Mononuclear cell (primary cell): ENCODE results near the gene REG4. TPM values are rescaled to one million over a fixed set of nuclear protein-coding genes. Genes with fewer than 3 reads are reported as not detected.
"Not testable (repeated sequence)": the region's sequence is repeated elsewhere in the genome, so short reads cannot be mapped to it uniquely, and the experiment has no call there.

Experiments
- H3K27me3 ChIP-seq: 2 replicates; pipeline ENCODE4 v1.6.0; 2011; ENCODE audit warnings: low read length, control low read depth; ENCODE audit not compliant: insufficient read depth
- H3K4me1 ChIP-seq: 2 replicates; pipeline ENCODE4 v1.5.1; 2011; ENCODE audit warnings: mild to moderate bottlenecking, low read length, control low read depth; ENCODE audit not compliant: insufficient read depth
- H3K4me3 ChIP-seq: 2 replicates; pipeline ENCODE4 v1.5.1; 2011; ENCODE audit warnings: mild to moderate bottlenecking, low read length, moderate library complexity
- H3K9me3 ChIP-seq: 2 replicates; pipeline ENCODE4 v1.5.1; 2011; ENCODE audit warnings: low read depth, mild to moderate bottlenecking, control low read depth, low read length
- total RNA-seq: library from RNA; depleted of rRNA; stranded (reverse); fragments of >200 nt; gene quantifications from one replicate; pipeline ENCODE4 v1.2.3, GENCODE V29; 2012

REG4 gene
- total RNA-seq, 1 donor, result 0.52 TPM

DNA sequence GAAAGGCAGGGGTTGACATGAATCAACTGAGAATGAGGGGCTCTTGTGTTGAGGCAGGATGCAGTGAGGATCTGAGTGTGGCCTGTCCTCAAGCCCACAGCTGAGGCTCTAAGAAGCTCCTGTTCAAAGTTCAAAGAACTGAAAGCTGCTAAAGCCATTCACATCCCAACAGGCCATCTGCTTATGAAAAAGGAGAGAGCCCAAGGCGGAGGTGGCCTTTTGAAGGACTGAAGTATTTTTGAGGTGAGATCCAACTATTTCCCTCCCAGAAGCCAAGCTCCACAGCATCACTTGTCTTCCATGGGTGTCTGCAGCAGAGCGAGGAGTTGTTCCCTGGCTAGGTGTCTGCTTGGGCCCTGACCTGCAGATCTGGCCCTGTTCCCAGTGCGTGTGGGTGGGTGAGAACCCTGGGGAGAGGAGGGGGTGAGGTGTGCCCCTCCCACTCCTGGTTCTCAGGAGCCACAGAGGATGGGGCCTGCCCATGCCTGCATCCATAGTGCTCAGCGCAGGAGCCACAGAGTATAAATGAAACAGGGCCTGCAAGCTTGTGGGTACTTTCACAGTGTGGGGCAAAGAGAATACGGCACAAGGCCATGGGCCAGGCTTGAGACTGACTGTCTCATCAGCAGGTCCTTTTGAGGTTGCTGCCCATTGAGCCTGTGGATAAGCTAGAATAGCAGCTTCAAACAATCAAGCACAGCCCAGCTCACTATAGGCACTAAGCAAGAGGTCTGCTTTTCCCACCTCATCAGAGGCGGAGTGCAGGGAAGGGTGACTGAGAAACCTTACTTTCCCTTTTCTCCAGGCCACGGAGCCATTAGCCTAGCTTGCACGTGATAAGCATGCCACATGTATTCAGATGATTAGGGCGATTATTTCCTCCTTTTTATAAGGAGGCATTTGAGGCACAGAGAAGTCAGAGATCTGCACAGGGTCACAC is 15.7 kb downstream of the REG4 start:
- Histone ChIP-seq H3K4me1 (no peaks in the 10 kb centered on the region), H3K27me3 (no peaks in the 10 kb centered on the region), H3K4me3 (no peak overlapping the region), H3K9me3 (no peaks in the 10 kb centered on the region)

DNA sequence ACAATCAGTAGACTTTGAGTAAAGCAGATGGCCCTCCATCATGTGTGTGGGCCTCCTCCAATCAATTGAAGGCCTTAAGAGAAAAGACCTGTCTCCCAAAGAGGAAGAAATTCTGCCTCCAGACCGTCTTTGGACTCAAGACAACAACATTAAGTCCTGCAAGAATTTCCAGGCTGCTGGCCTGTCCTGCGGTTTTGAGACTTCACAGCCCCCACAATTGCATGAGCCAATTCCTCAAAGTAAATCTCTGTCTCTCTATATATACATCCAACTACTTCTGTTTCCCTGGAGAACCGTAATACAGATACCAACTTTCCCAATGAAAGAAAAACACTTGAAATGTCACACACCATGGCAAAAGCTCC is 16.4 kb downstream of the REG4 start:
- H3K4me1 ChIP-seq, result no peaks in the 10 kb centered on the region
- H3K9me3 ChIP-seq, result no peaks in the 10 kb centered on the region
- H3K4me3 ChIP-seq, result no peak overlapping the region
- H3K27me3 ChIP-seq, result no peaks in the 10 kb centered on the region

DNA sequence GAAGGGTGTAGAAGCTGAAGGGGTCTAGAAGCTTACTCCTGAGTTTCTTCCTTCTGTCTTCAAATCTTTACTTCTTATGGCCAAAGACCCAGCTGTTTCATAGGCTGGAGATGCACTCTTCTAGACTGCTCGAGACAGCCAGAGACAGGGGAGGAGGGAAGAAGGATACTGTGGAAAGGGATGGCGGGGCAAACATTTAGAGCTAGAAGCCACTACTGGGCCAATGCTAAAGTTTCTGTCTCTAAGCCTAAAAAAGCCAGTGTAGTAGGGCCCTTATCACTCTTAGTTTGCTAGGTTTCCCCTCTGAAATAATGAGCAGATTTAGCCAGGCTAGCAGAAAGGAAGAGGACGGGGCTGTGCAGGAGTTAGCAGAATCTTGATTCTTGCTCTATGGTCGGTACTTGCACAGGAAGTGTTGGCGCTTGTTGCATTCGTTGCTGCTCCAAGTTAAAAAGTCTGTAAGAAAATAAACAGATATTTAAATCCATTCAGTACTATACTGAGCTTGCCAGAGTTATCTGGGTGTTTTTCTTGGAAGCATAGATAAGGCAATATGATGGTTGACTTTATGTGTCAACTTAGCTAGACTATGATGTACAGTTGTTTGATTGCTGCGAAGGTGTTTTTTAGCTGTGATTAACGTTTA is 16.9 kb downstream of the REG4 start:
- no peak overlapping the region for H3K4me3 ChIP-seq
- no peaks in the 10 kb centered on the region for H3K27me3 ChIP-seq
- no peaks in the 10 kb centered on the region for H3K9me3 ChIP-seq
- no peaks in the 10 kb centered on the region for H3K4me1 ChIP-seq

DNA sequence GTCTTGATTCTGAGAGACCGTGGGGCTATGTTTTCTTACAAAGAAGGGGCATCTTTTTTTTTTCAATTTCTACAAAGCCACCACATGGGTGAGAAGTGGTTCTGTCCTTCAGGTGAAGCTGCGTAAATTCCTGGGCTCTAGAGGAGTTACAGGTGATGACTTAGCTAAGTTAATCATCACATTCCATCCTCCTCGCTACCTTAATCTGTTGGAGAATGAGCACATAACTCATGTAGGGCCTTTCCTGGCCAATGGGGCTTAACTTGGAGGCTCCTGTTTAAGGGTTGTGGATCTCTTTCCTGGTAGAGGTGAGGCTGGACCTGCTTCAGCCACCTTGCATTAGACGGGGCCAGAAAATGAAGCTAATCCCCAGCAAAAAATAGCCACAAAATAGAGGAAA is 19.9 kb downstream of the REG4 start:
- H3K4me1 ChIP-seq, result peaks cover 3% of the 10 kb centered on the region
- H3K9me3 ChIP-seq, result no peaks in the 10 kb centered on the region
- no peak overlapping the region for H3K4me3 ChIP-seq

DNA sequence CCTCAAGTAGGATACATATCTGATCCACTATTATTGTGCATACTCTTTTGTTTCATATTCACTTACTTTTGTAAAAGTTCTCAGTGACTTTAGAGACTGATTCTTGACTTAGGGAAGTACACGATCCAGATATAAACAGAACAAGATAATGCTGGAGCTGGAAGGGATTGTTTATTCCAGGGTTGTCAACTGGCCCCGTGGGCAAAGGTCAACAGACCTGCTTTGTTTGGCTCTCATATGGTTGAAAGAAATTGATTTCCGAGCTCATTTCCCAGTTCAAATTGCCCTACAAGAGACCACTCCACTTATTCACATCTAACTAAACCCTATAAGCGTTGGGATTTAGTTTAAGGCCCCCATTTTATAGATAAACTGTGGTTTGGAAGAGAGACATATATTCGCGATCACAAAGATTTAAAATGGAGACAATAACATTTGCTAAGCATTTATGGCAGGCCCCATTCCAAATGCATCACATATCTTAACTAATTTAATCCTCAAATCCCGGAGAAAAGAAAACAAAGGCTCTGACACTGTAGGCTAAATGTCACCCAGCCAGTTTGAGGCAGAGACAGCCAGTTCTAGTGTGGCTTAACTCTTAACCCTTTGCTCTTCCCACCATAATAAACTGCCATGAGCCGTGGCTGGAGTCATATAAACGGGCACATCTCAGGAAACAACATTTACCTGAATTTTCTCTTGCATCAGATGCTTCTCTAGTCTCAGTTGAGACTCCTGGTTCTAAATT is 20.6 kb downstream of the REG4 start:
- Histone ChIP-seq H3K4me1 (peaks cover 7% of the 10 kb centered on the region), H3K27me3 (no peaks in the 10 kb centered on the region), H3K9me3 (no peaks in the 10 kb centered on the region), H3K4me3 (no peak overlapping the region)

More for the DNA sequence above, 19.9 kb downstream of the REG4 start:
- no peaks in the 10 kb centered on the region for H3K27me3 ChIP-seq

DNA sequence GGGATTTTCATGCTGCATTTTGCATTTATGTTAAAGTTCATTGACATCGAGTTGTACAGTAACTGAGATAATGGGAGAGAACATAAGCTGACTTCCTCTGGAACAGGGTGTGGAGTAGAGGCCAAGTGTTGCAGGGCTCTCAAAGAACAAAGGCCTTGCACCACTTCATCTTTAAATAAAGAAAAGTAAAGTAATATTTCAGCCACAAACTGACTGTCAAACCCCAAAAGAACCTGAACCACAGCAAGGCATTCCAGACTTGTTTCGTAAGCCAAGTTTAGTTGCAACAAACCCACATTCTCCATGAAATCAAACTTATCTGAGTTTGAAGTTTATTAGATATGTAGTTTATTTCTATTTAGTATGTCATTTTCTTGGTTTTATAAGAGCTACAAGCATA is 23.5 kb downstream of the REG4 start:
- Histone ChIP-seq H3K4me3 (no peak overlapping the region), H3K4me1 (peaks cover 34% of the 10 kb centered on the region), H3K9me3 (no peaks in the 10 kb centered on the region), H3K27me3 (no peaks in the 10 kb centered on the region)

DNA sequence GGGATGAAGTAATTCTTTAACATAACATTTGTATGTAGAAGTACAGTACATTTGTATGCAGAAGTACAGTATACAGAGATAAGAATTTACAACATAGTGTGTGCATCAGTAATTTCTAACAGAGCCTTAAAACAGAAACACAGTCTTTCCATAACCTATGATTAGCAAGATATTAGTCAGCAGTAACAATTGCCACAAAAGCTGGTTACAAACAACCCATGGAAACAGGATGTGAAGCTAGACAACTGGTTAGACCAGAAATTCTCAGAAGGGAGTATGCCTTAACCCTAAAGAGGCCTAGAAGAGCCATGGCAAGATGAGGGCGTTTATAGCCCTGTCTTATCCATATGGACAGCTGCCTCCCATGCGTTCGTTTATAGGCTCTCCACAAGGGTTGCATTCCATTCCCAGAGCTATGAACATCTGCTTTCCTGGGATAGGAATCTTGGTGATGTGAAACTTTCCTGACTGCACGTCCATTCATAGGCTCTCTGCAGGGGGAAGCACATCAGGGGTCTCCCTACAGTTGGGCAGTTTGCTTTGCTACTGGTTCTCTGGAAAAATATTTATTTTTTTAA is 24.7 kb downstream of the REG4 start:
- H3K9me3 ChIP-seq, H3K27me3 ChIP-seq, H3K4me3 ChIP-seq: not testable (repeated sequence)
- peaks cover 37% of the 10 kb centered on the region for H3K4me1 ChIP-seq

DNA sequence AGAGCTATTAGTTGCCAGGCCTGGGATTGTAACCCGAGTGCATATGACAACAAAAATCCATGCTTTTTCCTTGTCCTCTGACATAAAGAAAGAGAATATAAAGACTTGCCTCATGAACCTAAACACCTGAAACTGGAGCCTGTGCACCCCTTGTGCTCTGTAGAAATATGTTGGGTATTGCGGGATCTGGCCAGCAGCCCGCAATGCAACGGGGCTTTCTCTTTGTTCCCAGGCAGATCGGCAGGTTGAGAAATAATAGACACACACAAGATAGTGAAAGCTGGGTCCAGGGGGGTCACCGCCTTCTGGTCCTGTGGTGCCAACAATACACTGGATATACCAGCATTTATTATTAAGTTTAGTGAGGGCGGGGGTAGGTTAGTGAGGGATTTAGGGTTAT is 25.2 kb downstream of the REG4 start:
- not testable (repeated sequence) for H3K4me3 ChIP-seq, H3K9me3 ChIP-seq, H3K27me3 ChIP-seq
- H3K4me1 ChIP-seq, result peaks cover 37% of the 10 kb centered on the region

DNA sequence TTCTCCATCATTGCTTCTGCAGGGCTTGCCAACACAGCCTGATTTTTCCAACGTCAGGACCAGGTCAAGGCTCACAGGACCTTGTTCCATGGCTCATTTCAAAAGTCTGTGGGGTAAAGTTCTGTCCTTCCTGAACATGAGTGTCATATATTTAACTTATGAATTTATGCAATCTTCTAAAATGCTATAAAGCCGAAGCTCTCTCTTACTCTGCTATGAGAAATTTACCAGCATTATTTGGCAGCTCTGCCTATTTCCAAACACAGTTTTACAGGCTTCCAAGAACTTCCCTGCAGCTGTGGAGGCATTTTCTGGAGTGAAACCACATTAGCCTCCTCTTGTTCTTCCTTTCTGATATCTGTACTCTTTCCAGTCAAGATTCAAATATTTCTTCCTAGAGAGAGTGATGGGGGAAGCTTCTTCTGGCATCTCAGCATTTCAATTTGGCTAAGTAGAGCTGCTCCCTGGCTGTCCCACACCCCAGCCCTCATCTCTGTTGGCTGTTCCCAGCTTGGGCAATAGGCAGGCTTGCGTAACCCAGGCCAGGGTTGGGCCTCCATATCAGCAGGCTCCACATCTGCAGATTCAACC is 27.0 kb downstream of the REG4 start:
- Histone ChIP-seq H3K4me3 (no peak overlapping the region), H3K9me3 (no peaks in the 10 kb centered on the region), H3K4me1 (peaks cover 37% of the 10 kb centered on the region), H3K27me3 (no peaks in the 10 kb centered on the region)

DNA sequence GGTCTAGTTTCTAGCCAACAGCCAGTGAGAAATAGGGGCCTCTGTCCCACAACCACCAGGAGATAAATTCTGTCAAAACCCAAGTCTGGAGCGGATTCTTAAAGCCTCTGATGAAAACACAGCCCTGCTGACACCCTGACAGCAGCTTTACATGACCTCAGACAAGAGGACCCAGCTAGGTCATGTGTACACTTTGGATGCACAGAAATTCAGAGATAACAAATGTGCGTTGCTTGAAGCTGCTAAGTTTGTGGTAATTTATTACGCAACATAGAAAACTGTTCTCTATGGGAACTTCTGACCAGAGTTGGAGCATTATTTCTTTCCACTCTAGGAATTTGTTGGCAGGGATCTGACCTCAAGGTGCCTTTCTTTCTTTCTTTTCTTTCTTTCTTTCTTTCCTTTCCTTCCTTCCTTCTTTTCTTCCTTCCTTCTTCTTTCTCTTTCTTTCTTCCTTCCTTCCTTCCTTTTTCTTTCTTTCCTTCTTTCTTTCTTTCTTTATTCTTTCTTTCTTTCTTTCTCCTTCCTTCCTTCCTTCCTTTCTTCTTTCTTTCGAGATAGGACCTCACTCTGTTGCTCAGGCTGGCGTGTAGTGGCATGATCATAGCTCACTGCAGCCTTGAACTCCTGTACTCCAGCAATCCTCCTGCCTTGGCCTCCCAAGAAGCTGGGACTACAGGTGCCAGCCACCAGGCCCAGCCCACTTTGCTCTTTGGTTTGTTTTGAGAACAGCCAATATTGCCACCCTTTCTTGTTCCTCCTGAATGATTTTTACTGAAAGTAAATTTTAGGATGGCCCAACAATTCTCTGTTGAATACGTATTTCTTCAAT is 27.7 kb downstream of the REG4 start:
- Histone ChIP-seq H3K9me3 (no peaks in the 10 kb centered on the region), H3K4me1 (peaks cover 37% of the 10 kb centered on the region), H3K4me3 (no peak overlapping the region), H3K27me3 (no peaks in the 10 kb centered on the region)

DNA sequence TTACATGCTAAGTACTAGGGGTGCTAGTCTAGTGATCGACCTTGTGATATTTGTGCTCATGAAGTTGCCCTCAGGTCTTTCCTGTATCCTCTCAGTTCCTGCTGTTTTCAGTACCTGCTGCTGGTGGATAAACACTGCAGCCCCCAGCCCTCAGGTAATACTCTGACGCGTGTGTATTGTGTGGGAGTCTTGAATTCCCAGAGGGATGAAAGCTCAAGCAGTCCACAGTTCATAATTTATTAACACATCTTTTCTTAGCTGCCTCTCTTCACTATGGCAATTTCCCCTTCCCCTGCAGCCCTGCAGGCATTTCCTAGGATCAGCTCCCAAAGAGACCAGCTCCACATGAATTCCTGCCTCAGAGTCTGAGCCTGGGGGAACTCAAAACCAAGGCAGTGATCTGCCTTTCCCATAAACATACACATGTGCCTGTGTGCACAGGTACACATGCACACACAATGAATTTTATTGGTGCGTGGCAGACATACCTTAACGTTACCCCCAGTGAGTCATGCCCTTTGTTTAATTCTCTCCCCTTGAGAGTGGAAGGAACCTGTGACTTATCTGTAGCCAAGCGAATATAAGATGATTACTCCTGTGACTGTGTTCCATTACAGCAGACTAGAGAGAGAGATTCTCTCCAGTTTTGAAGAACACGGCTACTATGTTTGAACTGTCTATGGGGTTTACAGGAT is 28.5 kb downstream of the REG4 start:
- no peaks in the 10 kb centered on the region for H3K9me3 ChIP-seq
- no peaks in the 10 kb centered on the region for H3K27me3 ChIP-seq
- no peak overlapping the region for H3K4me3 ChIP-seq
- H3K4me1 ChIP-seq, result peaks cover 37% of the 10 kb centered on the region

DNA sequence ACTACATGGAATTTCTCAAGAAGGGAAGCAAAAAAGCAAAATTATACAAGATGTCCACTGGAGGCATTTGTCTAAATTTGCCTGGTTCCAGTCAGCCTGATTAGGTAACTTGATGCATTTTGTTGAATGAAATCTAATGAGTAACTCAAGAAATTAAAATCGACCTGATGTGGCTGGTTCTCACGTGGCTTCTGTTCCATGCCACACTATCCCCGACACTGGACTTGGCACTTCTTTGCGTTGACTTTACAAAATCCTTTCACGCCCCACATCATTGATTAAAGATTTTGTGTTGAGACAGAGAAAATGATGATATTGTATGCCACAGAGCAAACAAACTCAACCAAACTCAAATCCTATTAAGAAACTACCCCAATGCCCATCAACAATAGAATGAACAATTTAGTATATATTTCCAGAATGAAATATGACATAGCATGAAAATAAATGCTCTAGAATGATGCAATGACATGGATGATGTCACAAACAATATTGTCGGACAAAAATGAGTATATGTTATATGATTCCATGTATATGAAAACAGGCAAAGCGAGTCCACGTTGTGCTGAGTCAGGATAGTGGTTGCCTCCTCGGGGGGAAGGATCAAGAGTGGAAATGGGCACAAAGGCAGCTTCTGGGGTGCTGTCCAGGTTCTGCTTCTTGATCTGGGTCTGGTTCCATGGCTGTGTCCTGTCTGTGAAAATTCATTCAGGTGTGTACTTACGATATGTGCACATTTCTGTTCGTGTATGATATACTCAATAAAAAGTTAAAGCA is 29.6 kb downstream of the REG4 start:
- peaks cover 34% of the 10 kb centered on the region for H3K4me1 ChIP-seq
- no peaks in the 10 kb centered on the region for H3K9me3 ChIP-seq
- no peaks in the 10 kb centered on the region for H3K27me3 ChIP-seq
- H3K4me3 ChIP-seq, result no peak overlapping the region

DNA sequence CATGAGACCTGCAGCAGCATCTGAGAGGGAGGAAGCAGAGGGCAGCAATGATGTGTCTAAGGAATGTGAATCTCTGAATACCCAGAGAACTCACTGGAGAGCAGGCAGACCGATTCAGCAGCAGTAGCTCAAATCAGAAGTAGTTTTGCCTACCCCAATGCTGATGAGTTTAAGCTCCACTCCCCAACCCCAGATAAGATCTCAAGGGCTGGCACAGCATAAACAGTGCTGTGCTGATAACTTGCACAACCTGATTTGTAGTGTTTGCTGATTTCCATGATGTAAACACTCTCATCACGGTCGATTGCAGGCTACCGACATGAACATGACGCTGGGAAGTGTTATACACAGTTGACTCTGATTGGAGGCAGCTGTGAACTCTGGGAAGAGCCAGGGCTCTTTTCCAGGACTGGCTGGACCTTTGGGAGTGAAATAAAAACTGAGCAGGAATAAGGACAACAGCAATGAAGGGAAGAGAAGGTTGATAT is 31.3 kb downstream of the REG4 start:
- Histone ChIP-seq H3K4me3 (no peak overlapping the region), H3K9me3 (no peaks in the 10 kb centered on the region), H3K27me3 (no peaks in the 10 kb centered on the region), H3K4me1 (peaks cover 23% of the 10 kb centered on the region)
